HL-60/S4 treated with retinoic acid at 250 ng/mL for 4 days and 3 days (cell line): ENCODE measurements around the gene TP73.
"Not testable (repeated sequence)": the region's sequence is repeated elsewhere in the genome, so short reads cannot be mapped to it uniquely, and the experiment has no call there.

Experiments used
- in situ Hi-C: fragments of 300-500 bp; cut with MboI; formaldehyde crosslinking; loops from 2 replicates; pipeline ENCODE4 v1.7.0; 2022; ENCODE audit warnings: low sequenced_read_pairs

The TP73 gene

GRCh38 chr1:3722846-3723245 lies 70.5 kb downstream of the TP73 start:
- in situ Hi-C loops: no loop called here

- in situ Hi-C loops: not testable (repeated sequence)
These were observed 72.2 kb downstream of the TP73 start for GRCh38 chr1:3724416-3725030.

GRCh38 chr1:3725366-3725765 lies 73.0 kb downstream of the TP73 start:
- in situ Hi-C loops: no loop called here

GRCh38 chr1:3727042-3727824 lies 74.9 kb downstream of the TP73 start:
- in situ Hi-C loops: no loop called here

GRCh38 chr1:3727825-3728776 lies 75.8 kb downstream of the TP73 start:
- in situ Hi-C loops: no loop called here

GRCh38 chr1:3729594-3730542 lies 77.6 kb downstream of the TP73 start:
- in situ Hi-C loops: no loop called here

- in situ Hi-C loops: no loop called here
These were observed 78.4 kb downstream of the TP73 start for GRCh38 chr1:3730543-3731247.

- in situ Hi-C loops: no loop called here
These were observed 79.5 kb downstream of the TP73 start for GRCh38 chr1:3731583-3732433.

GRCh38 chr1:3732434-3733093 lies 80.2 kb downstream of the TP73 start:
- in situ Hi-C loops: no loop called here

- in situ Hi-C loops: no loop called here
These were observed 81.0 kb downstream of the TP73 start for GRCh38 chr1:3733094-3733882.

- in situ Hi-C loops: no loop called here
These were observed 81.7 kb downstream of the TP73 start for GRCh38 chr1:3733883-3734589.

- in situ Hi-C loops: no loop called here
These were observed 82.3 kb downstream of the TP73 start for GRCh38 chr1:3734602-3735001.

GRCh38 chr1:3735027-3735681 lies 82.8 kb downstream of the TP73 start:
- in situ Hi-C loops: no loop called here

- in situ Hi-C loops: no loop called here
These were observed 83.4 kb downstream of the TP73 start for GRCh38 chr1:3735688-3736087.

- in situ Hi-C loops: no loop called here
These were observed 83.8 kb downstream of the TP73 start for GRCh38 chr1:3736131-3736561.

- in situ Hi-C loops: no loop called here
These were observed 84.4 kb downstream of the TP73 start for GRCh38 chr1:3736708-3737107.
